ENCODE results near the gene SHTN1.

The SHTN1 gene

GRCh38 chr10:117005026-117005526 lies at the start of gene SHTN1:
TSS of gene SHTN1 (minus strand) at chr10:117005187. CDS start at chr10:117005079, 108 bp downstream.
- peak; percentile 23 for DNase-seq

- DNase-seq = no peak
Observed at GRCh38 chr10:117053482-117053881, 48.5 kb upstream of the SHTN1 start.

- DNase-seq = no peak
Observed at GRCh38 chr10:117047947-117048346, 43.0 kb upstream of the SHTN1 start.

- DNase-seq = no peak
Observed at GRCh38 chr10:117016266-117016665, 11.3 kb upstream of the SHTN1 start.

GRCh38 chr10:117014835-117015234 lies 9.8 kb upstream of the SHTN1 start:
- DNase-seq = no peak

GRCh38 chr10:117007080-117007479 lies 2.1 kb upstream of the SHTN1 start:
- DNase-seq = no peak

- DNase-seq = no peak
Observed at GRCh38 chr10:117005527-117006055, 604 bp upstream of the SHTN1 start.

GRCh38 chr10:117004227-117005025 lies 561 bp downstream of the SHTN1 start:
- no peak for DNase-seq

GRCh38 chr10:117003336-117003735 lies 1.7 kb downstream of the SHTN1 start:
- no peak for DNase-seq

GRCh38 chr10:117002206-117002605 lies 2.8 kb downstream of the SHTN1 start:
- no peak for DNase-seq

GRCh38 chr10:117001144-117001543 lies 3.8 kb downstream of the SHTN1 start:
- no peak for DNase-seq

GRCh38 chr10:117000580-117000979 lies 4.4 kb downstream of the SHTN1 start:
- DNase-seq = no peak

- no peak for DNase-seq
Observed at GRCh38 chr10:116998172-116998571, 6.8 kb downstream of the SHTN1 start.

GRCh38 chr10:116997015-116997414 lies 8.0 kb downstream of the SHTN1 start:
- DNase-seq = no peak

GRCh38 chr10:116995648-116996047 lies 9.3 kb downstream of the SHTN1 start:
- no peak for DNase-seq

GRCh38 chr10:116994113-116994890 lies 10.7 kb downstream of the SHTN1 start:
- DNase-seq = no peak

GRCh38 chr10:116993610-116994009 lies 11.4 kb downstream of the SHTN1 start:
- no peak for DNase-seq

- DNase-seq = no peak
Observed at GRCh38 chr10:116992183-116992582, 12.8 kb downstream of the SHTN1 start.

- no peak for DNase-seq
Observed at GRCh38 chr10:116990276-116990800, 14.6 kb downstream of the SHTN1 start.

- DNase-seq = no peak
Observed at GRCh38 chr10:116989439-116989838, 15.5 kb downstream of the SHTN1 start.

GRCh38 chr10:116988311-116988710 lies 16.7 kb downstream of the SHTN1 start:
- DNase-seq = no peak

GRCh38 chr10:116985611-116986010 lies 19.4 kb downstream of the SHTN1 start:
- no peak for DNase-seq

- no peak for DNase-seq
Observed at GRCh38 chr10:116984202-116984990, 20.6 kb downstream of the SHTN1 start.

All from NCI-H2107 (cell line).